HG03520 (cell line): ENCODE results near the gene CCDC18.
"Not testable (repeated sequence)": the region's sequence is repeated elsewhere in the genome, so short reads cannot be mapped to it uniquely, and the experiment has no call there.

ENCODE experiments used
- ATAC-seq: cut with Tn5 transposase; IDR thresholded peaks from one replicate; pipeline ENCODE4 v1.9.1; 2021; ENCODE audit warnings: mild to moderate bottlenecking, moderate library complexity; ENCODE audit not compliant: unreplicated experiment

Gene CCDC18, protein sequence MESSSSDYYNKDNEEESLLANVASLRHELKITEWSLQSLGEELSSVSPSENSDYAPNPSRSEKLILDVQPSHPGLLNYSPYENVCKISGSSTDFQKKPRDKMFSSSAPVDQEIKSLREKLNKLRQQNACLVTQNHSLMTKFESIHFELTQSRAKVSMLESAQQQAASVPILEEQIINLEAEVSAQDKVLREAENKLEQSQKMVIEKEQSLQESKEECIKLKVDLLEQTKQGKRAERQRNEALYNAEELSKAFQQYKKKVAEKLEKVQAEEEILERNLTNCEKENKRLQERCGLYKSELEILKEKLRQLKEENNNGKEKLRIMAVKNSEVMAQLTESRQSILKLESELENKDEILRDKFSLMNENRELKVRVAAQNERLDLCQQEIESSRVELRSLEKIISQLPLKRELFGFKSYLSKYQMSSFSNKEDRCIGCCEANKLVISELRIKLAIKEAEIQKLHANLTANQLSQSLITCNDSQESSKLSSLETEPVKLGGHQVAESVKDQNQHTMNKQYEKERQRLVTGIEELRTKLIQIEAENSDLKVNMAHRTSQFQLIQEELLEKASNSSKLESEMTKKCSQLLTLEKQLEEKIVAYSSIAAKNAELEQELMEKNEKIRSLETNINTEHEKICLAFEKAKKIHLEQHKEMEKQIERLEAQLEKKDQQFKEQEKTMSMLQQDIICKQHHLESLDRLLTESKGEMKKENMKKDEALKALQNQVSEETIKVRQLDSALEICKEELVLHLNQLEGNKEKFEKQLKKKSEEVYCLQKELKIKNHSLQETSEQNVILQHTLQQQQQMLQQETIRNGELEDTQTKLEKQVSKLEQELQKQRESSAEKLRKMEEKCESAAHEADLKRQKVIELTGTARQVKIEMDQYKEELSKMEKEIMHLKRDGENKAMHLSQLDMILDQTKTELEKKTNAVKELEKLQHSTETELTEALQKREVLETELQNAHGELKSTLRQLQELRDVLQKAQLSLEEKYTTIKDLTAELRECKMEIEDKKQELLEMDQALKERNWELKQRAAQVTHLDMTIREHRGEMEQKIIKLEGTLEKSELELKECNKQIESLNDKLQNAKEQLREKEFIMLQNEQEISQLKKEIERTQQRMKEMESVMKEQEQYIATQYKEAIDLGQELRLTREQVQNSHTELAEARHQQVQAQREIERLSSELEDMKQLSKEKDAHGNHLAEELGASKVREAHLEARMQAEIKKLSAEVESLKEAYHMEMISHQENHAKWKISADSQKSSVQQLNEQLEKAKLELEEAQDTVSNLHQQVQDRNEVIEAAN (N-terminal part only)

GRCh38 chr1:93180723-93181613 is at the start of gene CCDC18:
TSS of gene CCDC18 (plus strand) at chr1:93180724. CDS start at chr1:93183362, 2,638 bp downstream.
- ATAC-seq, result peak; percentile 3

DNA sequence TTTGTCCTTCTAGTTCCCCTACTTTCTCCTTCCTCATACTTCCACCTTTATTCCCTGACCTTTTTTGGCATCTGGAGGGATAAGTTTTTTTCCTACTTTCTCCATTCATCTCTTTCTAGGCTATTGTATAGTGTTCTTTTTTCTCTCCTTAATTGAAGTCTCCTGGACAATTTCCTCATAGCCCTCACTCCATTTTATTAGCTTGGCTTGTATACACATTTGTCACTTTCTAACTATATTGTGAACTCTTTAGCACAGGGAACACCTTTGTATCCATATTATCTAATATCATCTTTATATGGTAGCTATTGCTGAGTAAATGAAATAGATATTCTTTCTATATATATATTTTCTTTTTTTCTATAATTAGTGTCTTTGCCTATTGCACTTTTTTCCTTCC is 47.9 kb upstream of the CCDC18 start:
- no peak for ATAC-seq

DNA sequence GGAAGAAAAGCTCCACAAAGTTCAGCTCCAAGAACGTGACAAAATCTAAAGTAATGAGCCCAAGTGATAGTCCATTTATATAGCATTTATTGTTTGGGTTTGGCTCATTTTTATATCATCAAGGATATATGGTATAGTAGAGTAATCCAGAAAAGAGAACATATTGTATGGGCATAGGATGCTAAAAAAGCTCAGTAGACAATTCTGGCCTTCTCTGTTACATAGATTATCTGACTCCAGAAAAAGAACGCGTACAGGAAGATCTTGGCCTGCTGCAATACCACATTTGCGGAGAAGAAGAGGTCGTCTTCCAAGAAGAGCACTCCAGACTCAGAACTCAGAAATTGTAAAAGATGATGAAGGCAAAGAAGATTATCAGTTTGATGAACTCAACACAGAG is 44.1 kb upstream of the CCDC18 start:
- ATAC-seq, result no peak

- no peak for ATAC-seq
Observed at GRCh38 chr1:93137604-93138292, 42.8 kb upstream of the CCDC18 start.

DNA sequence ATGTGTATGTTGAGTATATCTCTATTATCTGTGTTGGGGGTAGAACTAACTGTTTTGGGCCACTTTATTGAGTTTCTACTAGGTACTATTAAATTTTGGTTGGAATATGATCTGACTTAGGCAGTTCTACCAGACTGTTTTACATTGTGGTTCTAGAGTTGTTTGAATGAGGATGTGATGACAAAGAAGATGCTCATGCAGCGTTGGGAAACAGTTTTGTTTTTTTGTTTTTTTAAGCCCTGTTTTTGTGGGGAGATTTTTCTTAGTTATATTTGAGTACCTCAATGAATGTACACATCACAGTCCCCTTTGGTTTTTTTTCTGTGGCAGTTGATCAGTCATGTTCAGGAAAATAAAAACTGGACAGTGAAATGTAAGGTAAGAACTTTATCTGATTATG is 40.4 kb upstream of the CCDC18 start:
- ATAC-seq, result no peak

- no peak for ATAC-seq
Observed at GRCh38 chr1:93142161-93142560, 38.4 kb upstream of the CCDC18 start.

DNA sequence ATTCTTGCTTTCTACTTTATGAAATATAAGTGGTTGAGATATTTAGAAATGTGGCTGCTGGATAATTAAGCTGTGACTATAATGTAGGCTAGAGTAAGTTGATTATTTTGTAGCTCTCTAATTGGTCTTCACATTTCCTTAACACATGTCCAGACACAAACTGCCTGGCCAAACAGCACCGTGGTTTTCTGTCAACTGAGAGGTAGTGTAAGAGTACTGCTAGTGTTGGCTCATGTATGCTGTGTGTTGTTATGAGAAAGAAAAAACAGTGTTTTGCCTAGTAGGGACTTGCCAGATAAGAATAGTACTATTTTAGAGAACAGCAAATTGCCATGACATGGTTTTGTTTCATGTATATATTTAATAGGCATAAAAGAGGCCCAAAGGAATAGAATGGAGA is 37.4 kb upstream of the CCDC18 start:
- ATAC-seq, result no peak

DNA sequence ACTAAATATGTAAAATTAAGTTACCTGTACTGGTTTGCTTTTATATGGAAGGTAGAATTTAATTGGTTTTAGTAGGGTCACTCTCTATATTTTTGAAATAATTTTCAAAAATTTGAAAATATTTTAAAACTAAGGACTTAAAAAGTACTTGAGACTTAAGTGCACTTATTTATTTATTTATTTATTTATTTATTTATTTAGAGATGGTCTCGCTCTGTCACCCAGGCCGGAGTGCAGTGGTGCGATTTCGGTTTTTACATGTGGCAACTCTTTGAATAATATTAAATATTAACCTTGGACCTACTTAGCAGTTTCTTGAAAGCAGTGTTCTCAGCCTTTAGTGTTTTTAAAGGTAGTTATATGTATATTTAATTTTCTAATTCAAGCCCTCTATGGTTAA is 36.8 kb upstream of the CCDC18 start:
- no peak for ATAC-seq

- no peak for ATAC-seq
Observed at GRCh38 chr1:93148001-93148400, 32.5 kb upstream of the CCDC18 start.

DNA sequence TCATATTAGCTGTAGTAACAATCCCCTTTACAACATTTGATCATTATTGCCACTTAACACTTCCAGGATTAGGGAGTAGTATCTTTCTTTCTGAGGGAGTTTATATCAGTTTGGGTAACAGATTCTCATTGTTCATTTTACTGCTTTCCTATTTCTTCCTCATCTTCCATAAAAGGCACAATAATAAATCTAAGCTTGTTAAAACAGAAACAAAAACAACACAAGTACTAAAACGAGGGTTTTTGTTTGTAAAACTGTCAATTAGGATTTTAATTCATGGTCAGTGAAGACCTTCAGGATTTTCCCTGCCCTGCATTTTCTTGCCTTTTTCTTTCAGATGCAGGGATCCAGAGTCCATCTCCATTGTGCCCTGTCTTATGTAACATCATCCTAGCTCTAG is 29.8 kb upstream of the CCDC18 start:
- no peak for ATAC-seq

- ATAC-seq, result no peak
Observed at GRCh38 chr1:93151474-93151873, 29.1 kb upstream of the CCDC18 start.

DNA sequence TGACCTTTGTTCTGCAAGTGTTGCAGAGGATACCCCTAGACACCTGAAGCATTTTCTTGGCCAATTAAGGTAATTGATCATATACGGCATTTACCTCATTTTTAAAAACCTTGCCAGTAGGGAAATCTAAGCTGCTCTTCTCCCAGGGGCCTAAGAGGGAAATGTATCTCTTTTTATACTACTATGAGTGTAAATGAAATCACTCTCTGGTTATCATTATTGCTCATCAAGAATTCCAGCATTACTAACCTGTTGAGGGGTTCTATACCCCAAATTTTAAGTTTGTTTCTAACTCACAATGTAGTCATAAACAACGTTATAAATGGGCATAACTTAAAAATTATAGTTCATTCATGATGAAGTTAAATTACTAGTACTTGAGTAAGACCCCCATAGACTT is 27.7 kb upstream of the CCDC18 start:
- no peak for ATAC-seq

GRCh38 chr1:93154898-93155297 is 25.6 kb upstream of the CCDC18 start:
- ATAC-seq, result no peak

GRCh38 chr1:93155335-93155734 is 25.2 kb upstream of the CCDC18 start:
- ATAC-seq, result no peak

GRCh38 chr1:93159337-93159736 is 21.2 kb upstream of the CCDC18 start:
- no peak for ATAC-seq

DNA sequence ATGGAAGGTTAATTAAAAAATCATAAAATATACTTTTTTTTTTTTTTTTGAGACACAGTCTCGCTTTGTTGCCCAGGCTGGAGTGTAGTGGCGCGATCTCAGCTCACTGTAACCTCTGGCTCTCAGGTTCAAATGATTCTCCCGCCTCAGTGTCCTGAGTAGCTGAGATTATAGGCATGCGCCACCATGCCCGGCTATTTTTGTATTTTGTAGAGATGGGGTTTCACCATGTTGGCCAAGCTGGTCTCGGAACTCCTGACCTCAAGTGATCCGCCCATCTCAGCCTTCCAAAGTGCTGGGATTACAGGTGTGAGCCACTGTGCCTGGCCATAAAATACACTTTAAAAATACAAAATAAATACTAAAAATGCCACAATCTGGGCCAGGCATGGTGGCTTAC is 17.2 kb upstream of the CCDC18 start:
- not testable (repeated sequence) for ATAC-seq

GRCh38 chr1:93164816-93165215 is 15.7 kb upstream of the CCDC18 start:
- ATAC-seq, result no peak

GRCh38 chr1:93165895-93166294 is 14.6 kb upstream of the CCDC18 start:
- ATAC-seq, result not testable (repeated sequence)

DNA sequence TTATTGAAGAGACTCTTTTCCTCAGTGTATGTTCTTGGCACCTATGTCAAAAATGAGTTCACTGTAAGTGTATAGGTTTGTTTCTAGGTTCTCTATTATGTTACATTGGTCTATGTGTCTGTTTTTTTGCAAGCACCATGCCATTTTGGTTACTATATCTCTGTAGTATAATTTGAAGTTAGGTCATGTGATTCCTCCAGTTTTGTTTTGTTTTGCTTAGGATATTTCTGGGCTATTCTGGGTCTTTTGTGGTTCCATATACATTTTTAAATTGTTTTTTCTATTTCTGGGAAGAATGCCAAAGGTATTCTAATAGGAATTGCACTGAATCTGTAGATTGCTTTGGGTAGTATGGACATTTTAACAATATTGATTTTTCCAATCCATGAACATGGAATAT is 13.5 kb upstream of the CCDC18 start:
- no peak for ATAC-seq
